Stomach smooth muscle (tissue), 2 donors: ENCODE data around the gene CLMP.

ENCODE experiments used
- H3K27ac ChIP-seq: one replicate; pipeline ENCODE4 v1.7.0; 2013; ENCODE audit warnings: mild to moderate bottlenecking, low read length, inconsistent platforms
- H3K27me3 ChIP-seq, 2 donors: one replicate each; pipeline ENCODE4 v1.7.0; 2013; ENCODE audit warnings: low read length in 2 of 2; ENCODE audit not compliant: insufficient read depth in 2 of 2, control insufficient read depth in 1 of 2
- H3K36me3 ChIP-seq, 2 donors: one replicate each; pipeline ENCODE4 v1.7.0; 2013; ENCODE audit warnings: low read length in 2 of 2; ENCODE audit not compliant: control insufficient read depth in 2 of 2, insufficient read depth in 2 of 2
- H3K4me1 ChIP-seq: one replicate; pipeline ENCODE4 v1.7.0; 2013; ENCODE audit warnings: low read length; ENCODE audit not compliant: control insufficient read depth, insufficient read depth
- H3K4me3 ChIP-seq, 2 donors: one replicate each; pipeline ENCODE4 v1.7.0; 2013; ENCODE audit warnings: low read length in 2 of 2
- H3K9ac ChIP-seq, 2 donors: one replicate each; pipeline ENCODE4 v1.7.0; 2013; ENCODE audit warnings: low read length in 2 of 2, mild to moderate bottlenecking in 1 of 2
- H3K9me3 ChIP-seq, 2 donors: one replicate each; pipeline ENCODE4 v1.7.0; 2013; ENCODE audit warnings: low read length in 2 of 2; ENCODE audit not compliant: control insufficient read depth in 2 of 2
- donor health status: healthy.
- donor health status: Pancreatic carcinoma.

Gene CLMP

DNA sequence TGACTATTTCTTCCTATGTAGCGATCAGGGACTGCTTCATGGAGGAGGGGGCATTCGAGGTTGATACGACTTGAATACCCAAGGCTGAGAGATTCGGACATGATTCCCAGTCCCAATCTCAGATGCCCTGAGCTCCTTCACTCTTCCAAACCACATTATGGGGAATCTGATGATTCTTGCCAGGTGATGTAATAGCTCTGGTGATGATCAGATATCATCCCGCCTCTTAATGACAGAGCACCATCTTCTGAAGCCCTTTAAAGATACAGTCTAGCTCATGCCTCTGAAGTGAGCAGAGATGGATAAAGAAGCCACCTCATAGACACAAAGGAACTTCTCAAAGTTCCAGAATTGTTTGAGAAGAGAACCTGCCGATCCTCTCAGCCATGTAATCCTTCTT is 8.9 kb upstream of the CLMP start:
- H3K27me3 ChIP-seq, result no peaks in the 10 kb centered on the region
- no peak overlapping the region for H3K4me3 ChIP-seq
- no peaks in the 10 kb centered on the region for H3K9me3 ChIP-seq
- peak overlapping the region; percentile 71 for H3K27ac ChIP-seq
- peaks cover 24% of the 10 kb centered on the region for H3K4me1 ChIP-seq
- H3K9ac ChIP-seq, result no peak overlapping the region
- no peaks in the 10 kb centered on the region for H3K36me3 ChIP-seq

- no peaks in the 10 kb centered on the region for H3K36me3 ChIP-seq
- H3K27ac ChIP-seq, result peak overlapping the region; percentile 71
- no peaks in the 10 kb centered on the region for H3K27me3 ChIP-seq
- H3K4me3 ChIP-seq, result no peak overlapping the region
- peaks cover 24% of the 10 kb centered on the region for H3K4me1 ChIP-seq
- H3K9ac ChIP-seq, result no peak overlapping the region
- no peaks in the 10 kb centered on the region for H3K9me3 ChIP-seq
Measured at GRCh38 chr11:123203471-123203870, 8.4 kb upstream of the CLMP start.

- peaks cover 24% of the 10 kb centered on the region for H3K4me1 ChIP-seq
- no peaks in the 10 kb centered on the region for H3K36me3 ChIP-seq
- H3K9me3 ChIP-seq, result no peaks in the 10 kb centered on the region
- H3K27ac ChIP-seq, result peak overlapping the region; percentile 71
- peak overlapping the region in 1 of 2 donors; percentile 3 for H3K4me3 ChIP-seq
- H3K27me3 ChIP-seq, result no peaks in the 10 kb centered on the region
- H3K9ac ChIP-seq, result peak overlapping the region in 1 of 2 donors; percentile 29
Measured at GRCh38 chr11:123202155-123203151, 7.4 kb upstream of the CLMP start.

DNA sequence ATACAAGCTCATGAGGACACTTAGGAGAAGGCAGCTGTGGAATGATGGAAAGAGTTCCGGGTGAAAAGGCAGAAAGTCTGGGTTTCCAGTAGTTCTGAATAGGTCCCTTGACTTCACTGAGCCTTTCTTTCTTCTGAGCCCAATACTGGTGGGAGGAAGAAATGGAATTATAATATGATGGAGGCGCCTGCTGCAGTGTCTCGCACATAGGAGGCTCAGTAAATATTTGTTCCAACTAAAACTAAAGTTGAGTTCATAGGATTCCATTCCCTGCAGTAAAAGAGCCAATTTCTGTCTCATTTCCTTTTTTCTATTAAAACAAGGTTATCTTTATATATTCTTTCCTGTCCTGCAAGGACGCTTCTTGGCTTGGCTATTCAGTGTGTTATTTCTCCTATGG is 5.2 kb upstream of the CLMP start:
- Histone ChIP-seq H3K4me1 (peaks cover 32% of the 10 kb centered on the region), H3K9ac (no peak overlapping the region), H3K27ac (no peak overlapping the region), H3K27me3 (no peaks in the 10 kb centered on the region), H3K9me3 (no peaks in the 10 kb centered on the region), H3K36me3 (no peaks in the 10 kb centered on the region), H3K4me3 (no peak overlapping the region)

GRCh38 chr11:123197711-123198110 is 2.7 kb upstream of the CLMP start:
- no peaks in the 10 kb centered on the region for H3K9me3 ChIP-seq
- H3K36me3 ChIP-seq, result no peaks in the 10 kb centered on the region
- no peak overlapping the region for H3K4me3 ChIP-seq
- H3K9ac ChIP-seq, result no peak overlapping the region
- H3K27ac ChIP-seq, result no peak overlapping the region
- H3K27me3 ChIP-seq, result no peaks in the 10 kb centered on the region
- peaks cover 42% of the 10 kb centered on the region for H3K4me1 ChIP-seq

DNA sequence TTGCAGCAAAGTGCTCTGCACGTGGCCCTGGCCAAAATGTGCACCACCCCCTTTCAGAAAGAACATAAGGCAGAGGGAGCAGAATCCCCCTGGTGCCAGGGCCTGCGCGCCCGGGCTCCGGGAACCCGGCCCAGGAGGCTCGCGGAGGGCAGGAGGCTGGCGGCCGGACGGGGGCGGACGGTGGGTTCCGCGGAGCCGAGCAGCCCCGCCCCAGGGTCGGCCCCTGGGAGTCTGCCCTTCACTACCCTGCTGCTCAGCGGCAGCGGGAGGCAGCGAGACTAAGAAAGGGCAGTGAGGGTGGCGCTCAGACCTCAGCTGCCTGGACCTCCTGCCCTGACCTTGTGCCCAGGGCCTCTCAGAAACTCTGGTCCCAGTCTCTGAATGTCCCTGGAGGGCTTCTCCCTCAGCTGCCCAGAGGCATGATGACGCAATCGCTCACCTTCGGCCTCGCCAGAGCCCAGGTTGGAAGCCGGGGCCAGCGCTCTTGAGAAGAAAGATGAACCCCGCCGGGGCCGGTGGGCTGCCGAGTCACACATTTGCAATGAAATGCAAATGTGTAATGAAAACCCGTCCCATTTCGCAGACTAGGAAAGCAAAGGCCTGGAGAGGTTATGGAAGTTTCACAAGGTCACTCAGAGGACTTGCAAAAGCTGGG is 1.1 kb upstream of the CLMP start:
- peak overlapping the region; percentile 97 for H3K27ac ChIP-seq
- peak overlapping the region; percentile 21 to 90 for H3K9ac ChIP-seq
- H3K4me3 ChIP-seq, result peak overlapping the region; percentile 88 to 91
- no peaks in the 10 kb centered on the region for H3K9me3 ChIP-seq
- H3K4me1 ChIP-seq, result peaks cover 44% of the 10 kb centered on the region
- peaks cover 0 to 4% of the 10 kb centered on the region in 2 donors for H3K36me3 ChIP-seq
- H3K27me3 ChIP-seq, result no peaks in the 10 kb centered on the region

DNA sequence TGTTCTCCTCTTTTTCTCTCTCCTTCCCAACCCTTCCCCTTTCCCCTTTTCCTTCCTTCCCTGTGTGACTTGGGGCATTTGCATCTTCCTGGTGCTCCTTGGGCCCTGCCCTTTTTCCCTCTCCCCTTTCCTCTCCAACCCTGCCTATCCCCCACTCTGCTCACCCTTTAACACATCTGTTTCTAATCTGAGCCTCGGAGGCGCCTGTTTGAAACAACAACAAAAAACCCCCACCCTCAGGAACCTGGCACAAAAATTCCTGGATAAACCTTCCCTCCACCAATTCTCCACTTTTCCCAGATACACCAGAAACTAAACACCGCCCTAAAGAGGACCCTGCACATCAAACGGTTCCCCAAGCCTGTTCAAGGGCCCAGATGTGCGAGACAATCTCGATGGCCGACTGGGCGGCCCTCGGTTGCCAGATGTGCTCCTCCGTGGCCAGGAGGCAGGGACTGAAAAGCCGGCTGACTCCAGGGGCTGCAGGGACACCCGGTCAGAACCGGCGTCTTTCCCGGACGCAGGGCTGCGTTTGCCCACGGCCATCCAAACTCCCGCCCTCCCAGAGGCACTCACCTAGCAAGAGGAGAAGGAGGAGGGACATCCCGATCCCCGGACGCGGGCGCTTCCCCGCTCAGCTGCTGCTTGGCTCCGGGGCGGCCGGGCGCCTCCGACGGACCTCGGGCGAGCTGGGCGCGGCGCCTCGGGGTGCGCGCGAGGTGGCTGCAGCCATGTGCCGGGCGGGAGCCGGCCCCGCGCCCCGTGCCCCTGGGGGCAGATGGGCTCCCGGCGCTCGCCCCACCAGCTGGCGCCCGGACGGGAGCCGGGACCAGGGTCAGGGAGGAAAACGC is 486 bp downstream of the CLMP start:
- no peaks in the 10 kb centered on the region for H3K27me3 ChIP-seq
- peaks cover 48% of the 10 kb centered on the region for H3K4me1 ChIP-seq
- H3K9me3 ChIP-seq, result no peaks in the 10 kb centered on the region
- H3K9ac ChIP-seq, result peak overlapping the region; percentile 86 to 90
- H3K36me3 ChIP-seq, result peaks cover 0 to 4% of the 10 kb centered on the region in 2 donors
- H3K4me3 ChIP-seq, result peak overlapping the region; percentile 88 to 91
- peak overlapping the region; percentile 97 for H3K27ac ChIP-seq

DNA sequence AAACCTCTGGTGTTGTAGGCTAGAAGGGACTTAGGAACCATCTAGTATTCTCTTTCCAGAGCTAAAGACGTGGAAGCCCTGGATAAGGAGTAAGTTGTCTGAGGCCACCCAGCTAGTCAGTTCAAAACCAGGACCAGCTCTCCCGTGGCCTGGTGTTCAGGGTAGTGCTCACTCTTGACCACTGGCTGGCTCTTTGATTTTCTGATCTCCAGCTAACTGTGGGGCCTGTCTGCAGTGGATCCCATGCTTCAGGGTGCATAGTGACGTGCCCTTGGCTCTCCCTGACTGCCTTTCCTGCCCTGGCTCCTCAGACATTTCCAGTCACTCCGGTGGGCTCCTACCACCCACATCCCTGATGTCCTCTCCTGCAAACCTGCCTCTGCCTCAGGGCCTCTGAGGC is 1.3 kb downstream of the CLMP start:
- peak overlapping the region; percentile 88 to 91 for H3K4me3 ChIP-seq
- no peaks in the 10 kb centered on the region for H3K27me3 ChIP-seq
- H3K36me3 ChIP-seq, result peaks cover 0 to 4% of the 10 kb centered on the region in 2 donors
- no peaks in the 10 kb centered on the region for H3K9me3 ChIP-seq
- H3K27ac ChIP-seq, result peak overlapping the region; percentile 97
- peak overlapping the region; percentile 86 to 90 for H3K9ac ChIP-seq
- peaks cover 54% of the 10 kb centered on the region for H3K4me1 ChIP-seq

DNA sequence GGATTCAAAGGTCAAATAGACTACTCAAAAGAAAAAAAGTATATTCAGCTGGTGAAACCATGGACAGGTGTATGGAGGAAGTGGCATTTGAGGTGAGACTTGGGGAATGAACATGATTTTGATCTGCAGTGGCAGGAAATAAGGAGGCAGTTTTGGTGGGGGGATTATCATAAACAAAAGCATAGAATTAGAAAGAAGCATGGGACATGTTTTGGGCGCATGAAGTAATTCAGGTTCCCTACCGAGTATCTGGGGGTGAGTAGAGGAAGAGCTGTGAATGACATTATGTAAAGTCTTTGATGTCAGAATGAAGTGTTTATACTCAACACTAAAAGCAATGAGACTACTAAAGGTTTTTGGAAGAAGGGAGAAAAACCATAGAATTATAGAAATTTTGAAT is 3.1 kb downstream of the CLMP start:
- Histone ChIP-seq H3K27ac (peak overlapping the region; percentile 97), H3K9me3 (no peaks in the 10 kb centered on the region), H3K9ac (peak overlapping the region; percentile 7 to 90), H3K4me1 (peaks cover 70% of the 10 kb centered on the region), H3K4me3 (peak overlapping the region; percentile 88 to 91), H3K27me3 (no peaks in the 10 kb centered on the region), H3K36me3 (peaks cover 0 to 4% of the 10 kb centered on the region in 2 donors)

- Histone ChIP-seq H3K36me3 (peaks cover 0 to 4% of the 10 kb centered on the region in 2 donors), H3K27ac (peak overlapping the region; percentile 41), H3K9ac (no peak overlapping the region), H3K4me3 (no peak overlapping the region), H3K27me3 (no peaks in the 10 kb centered on the region), H3K4me1 (peaks cover 64% of the 10 kb centered on the region), H3K9me3 (no peaks in the 10 kb centered on the region)
Measured at GRCh38 chr11:123190518-123190917, 4.5 kb downstream of the CLMP start.
